Hippocampal formation (tissue), 2 donors: ENCODE data around the gene TSPAN8.
"Not testable (repeated sequence)": the region's sequence is repeated elsewhere in the genome, so short reads cannot be mapped to it uniquely, and the experiment has no call there.

Experiments used
- DNase-seq, 2 donors: peaks; one replicate each; lab custom pipeline; 2025; lab: John Stamatoyannopoulos, UW

TSPAN8 gene

DNA sequence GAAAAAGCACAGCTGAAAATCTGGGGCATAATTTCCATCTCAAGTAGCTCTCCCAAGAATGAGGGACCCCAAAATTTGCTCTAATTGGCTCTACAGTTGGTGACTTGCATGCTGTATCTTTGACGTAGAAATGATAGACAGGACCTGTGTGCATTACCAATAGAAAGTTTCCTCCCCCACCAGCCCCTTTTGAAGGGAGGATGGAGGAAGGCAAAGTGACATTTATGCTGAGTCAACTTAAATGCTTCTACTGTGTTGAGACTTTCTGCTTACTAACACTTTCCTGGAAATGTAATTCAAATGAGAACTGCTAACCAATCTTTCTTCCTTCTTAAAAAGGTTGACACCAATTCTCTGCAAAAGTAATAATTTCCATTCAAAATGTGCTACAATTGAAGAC lies 31.9 kb downstream of the TSPAN8 start:
- DNase-seq = no peak

DNA sequence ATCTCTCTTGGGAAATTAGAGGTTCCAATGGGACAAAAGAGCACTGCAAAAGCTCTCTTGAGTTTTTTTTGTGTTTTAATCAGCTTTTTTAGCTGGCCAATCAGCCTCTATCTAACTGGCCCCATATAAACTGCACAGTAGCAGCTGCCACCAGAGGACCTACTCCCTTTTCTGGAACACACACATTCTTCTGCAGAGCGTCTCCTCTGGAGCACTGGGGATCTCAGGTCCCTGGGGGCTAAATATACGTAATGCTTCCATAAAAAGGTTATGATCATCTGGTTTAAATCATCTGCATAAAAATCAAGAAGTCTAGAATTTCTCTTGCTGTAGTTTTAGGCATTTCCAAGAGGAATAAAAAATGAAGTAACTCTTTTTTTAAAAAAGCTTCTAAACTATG lies 32.3 kb downstream of the TSPAN8 start:
- DNase-seq = no peak

DNA sequence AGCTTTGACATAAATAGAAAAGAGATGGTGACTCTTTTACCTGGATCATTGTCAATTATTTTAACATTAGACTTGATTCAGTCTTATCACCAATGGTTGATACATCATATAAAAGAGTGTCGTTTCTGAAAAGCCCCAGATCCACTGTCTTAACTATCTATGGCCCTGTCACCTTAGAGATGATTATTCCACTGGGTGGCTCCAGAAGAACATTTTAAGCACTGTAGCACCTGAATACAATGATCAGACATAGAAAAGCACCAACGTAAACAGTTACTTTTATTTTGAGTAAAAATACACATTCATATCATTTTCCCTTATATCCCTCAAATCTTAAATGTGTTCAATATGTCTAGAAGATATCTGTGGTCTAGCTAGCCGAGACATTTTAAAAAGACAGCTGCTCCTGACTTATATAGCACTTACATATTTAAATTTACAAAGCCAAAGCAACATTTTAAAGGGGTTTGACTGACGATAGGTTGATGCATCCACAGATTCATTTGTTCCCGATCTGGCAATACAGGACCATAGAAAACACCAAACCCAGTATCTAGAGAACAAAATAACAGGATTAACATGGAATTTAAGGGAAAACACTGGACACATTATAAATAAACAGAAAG lies 32.9 kb downstream of the TSPAN8 start:
- no peak for DNase-seq

DNA sequence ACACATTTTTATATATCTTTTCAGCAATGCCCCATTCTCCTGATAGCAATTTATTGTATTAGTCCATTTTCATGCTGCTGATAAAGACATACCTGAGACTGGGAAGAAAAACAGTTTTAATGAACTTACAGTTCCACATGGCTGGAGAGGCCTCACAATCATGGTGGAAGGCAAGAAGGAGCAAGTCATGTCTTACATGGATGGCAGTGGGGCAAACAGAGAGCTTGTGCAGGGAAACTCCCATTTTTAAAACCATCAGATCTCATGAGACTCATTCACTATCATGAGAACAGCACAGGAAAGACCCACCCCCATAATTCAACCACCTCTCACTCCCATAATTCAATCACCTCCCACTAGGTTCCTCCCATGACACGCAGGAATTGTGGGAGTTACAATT lies 44.7 kb downstream of the TSPAN8 start:
- DNase-seq = not testable (repeated sequence)

DNA sequence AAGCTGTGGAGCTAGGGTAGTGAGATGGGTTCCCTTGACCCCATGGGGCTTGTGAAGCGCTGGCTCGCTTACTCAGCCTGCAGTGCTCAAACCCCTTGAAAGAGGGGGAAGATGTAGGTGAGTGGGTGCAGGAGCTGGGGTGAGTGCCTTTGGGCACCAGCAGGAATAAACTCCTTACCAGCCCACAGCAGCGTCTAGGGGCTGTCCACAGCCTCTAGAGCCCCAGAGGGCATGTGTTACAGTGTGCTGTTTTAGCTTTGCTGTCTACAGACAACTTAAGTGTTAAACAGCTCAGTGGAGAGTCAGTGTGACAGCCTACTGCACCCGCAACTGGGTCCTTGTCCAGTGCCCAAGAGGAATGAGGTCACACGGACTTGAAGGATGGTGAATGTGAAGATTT lies 48.0 kb downstream of the TSPAN8 start:
- no peak for DNase-seq

DNA sequence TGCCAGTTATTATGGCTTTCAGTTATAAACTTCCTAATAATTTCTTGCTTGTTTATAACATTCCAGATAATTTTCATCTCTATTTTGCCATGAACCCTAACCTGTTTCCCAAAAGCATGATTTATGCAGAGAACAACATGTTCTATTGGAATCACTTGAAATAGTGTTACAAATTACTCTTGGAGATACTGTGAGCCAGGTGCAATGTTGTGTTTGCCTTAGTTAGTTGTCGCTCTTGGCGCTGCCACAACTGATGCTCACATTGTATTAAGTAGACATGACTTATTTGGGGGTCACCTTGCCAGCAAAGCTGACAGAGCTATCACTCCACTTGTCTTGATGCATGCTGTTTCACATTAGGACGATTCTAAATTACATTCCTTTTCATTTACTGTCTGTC lies 49.4 kb downstream of the TSPAN8 start:
- DNase-seq = no peak

DNA sequence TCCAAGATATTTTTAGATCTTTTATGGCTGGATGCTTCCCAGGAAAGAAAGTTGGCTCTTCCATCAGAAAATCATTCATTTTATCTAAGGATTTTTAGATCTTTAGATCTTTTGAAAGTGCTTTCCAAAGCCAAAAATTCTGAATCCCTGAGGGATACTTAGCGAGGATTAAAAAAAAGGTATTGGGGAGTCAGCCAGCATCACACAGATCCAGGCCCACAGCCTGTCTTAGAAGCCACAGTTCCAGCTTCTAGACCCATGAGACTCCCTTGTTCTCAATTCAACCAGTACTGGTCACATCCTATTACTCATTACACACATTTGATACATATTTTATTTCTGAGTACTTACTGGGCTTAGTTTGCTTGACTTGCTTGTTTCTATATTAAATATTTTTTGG lies 49.9 kb downstream of the TSPAN8 start:
- no peak for DNase-seq

DNA sequence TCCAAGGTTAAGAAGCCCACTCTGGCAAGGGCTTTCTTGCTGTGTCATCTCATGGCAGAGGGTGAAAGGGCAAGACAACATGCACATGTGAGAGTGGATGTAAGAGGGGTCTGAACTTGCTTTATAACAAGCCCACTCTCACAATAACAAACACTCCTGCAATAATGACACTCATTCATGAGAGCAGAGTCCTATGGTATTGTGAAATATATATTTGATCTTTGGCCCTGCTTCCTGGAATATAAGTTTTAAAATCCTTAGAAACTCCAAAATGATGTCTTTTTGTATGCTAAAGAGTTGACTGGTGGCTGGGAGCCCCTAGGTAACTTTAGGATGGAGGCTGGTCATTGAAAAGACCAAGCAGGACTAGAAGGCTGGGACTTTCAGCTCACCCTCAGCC lies 51.8 kb downstream of the TSPAN8 start:
- DNase-seq = no peak

DNA sequence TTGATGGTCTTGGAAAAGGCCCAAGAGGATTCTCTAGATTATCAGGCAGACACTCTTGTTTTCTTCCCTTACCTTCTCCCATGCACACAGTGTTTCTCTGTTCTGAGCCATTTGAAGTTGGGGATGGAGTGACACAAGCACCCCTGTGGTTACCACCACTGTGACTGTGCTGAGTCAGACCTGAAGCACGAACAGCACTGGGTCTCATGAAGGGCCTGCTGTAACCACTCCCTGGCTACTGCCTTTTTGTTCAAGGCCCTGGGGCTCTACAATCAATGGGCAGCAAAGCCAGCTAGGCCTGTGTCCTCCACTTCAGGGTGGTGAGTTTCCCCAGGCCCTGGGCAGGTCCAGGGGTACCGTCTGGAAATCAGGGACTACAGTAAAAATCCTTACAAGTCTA lies 65.5 kb downstream of the TSPAN8 start:
- DNase-seq = no peak

DNA sequence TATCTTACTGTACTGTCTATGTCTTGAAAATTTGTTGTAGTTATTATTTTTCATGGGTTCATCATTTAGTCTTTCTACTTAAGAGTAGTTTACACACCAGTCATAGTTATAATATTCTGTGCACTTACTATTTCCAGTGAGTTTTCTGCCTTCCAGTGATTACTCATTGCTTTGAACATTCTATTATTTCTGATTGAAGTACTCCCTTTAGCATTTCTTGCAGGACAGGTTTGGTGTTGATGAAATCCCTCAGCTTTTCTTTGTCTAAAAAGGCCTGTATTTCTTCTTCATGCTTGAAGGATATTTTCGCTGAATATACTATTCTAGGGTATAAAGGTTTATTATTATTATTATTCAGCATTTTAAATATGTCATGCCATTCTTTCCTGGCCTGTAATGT lies 66.8 kb downstream of the TSPAN8 start:
- no peak for DNase-seq

DNA sequence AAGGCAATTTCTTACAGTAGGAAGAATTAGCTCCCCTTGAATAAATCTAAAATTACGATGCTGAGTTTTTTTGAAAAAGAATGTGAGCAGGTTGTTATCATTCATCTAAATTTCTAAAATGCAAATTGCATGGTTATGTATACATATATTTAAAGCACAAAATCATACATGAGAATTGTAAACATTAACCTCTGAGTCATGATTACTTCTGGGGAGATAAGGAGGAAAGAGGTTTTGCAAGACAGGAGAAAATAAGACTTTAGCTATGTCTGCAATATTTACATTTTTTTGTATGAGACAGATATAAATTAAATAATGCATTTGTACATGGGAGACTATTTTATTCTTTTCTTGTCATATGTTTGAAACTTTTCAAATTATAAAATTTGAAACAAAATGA lies 72.2 kb downstream of the TSPAN8 start:
- DNase-seq = no peak

DNA sequence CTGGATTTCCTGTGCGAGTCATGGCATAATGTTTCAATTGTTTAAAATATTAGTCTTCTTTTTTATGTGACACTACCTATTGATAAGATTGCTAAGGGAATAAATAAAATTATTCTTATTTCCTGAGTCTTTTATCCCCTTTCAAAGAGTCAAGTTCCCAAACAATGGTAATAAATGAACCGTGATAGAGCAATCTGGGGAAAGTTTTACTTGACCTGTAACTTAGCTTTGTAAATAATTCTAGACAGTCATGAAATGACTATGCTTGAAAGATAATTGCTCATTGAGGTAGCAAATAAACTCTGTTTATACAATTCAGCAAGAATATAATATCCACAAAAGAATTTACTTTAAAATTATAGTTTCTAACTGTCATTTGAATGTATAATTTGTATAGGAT lies 82.1 kb downstream of the TSPAN8 start:
- DNase-seq = no peak
